K562 (cell line): ENCODE data around the gene RNF17. TPM values are rescaled to one million over a fixed set of nuclear protein-coding genes. Genes with fewer than 3 reads are reported as not detected.

Source experiments
- ARNT ChIP-seq, 2 experiments: fragments of 450-650 bp; IDR thresholded peaks; 2 replicates each; pipeline ENCODE4 v1.6.1; 2016; ENCODE audit warnings: mild to moderate bottlenecking in 1 of 2
- FOXM1 ChIP-seq, 2 experiments: fragments of 450-650 bp in 1 of 2; sonication (generic) in 1 of 2; formaldehyde crosslinking in 1 of 2; IDR thresholded peaks; 2 replicates each; pipeline versions ENCODE4 v1.6.1 to v1.9.0; 2017 to 2022; ENCODE audit warnings: low read depth in 2 of 2, mild to moderate bottlenecking in 2 of 2, missing genetic modification reagents in 1 of 2, moderate library complexity in 1 of 2
- HNRNPK ChIP-seq: fragments of 200-400 bp; formaldehyde crosslinking; IDR thresholded peaks from one replicate; pipeline ENCODE4 v1.6.1; 2018; ENCODE audit warnings: mild to moderate bottlenecking, low read depth, low read length; ENCODE audit not compliant: poor library complexity, severe bottlenecking
- MBD2 ChIP-seq: sonication (generic); IDR thresholded peaks from 2 replicates; pipeline ENCODE4 v1.6.1; 2016; ENCODE audit warnings: low read depth, borderline replicate concordance
- PCBP2 ChIP-seq: fragments of 200-400 bp; formaldehyde crosslinking; IDR thresholded peaks from 2 replicates; pipeline ENCODE4 v1.6.1; 2018; ENCODE audit warnings: low read length, low read depth, mild to moderate bottlenecking, moderate library complexity; ENCODE audit not compliant: poor library complexity, severe bottlenecking
- RERE ChIP-seq: sonication (generic); formaldehyde crosslinking; IDR thresholded peaks from 2 replicates; pipeline ENCODE4 v1.8.0; 2023; ENCODE audit warnings: missing genetic modification reagents, mild to moderate bottlenecking, borderline replicate concordance
- STAT5B ChIP-seq: fragments of 250-450 bp; sonication (Bioruptor Pico); IDR thresholded peaks from 2 replicates; pipeline ENCODE4 v1.8.0; 2021; ENCODE audit warnings: mild to moderate bottlenecking, inconsistent platforms
- TAF15 ChIP-seq: fragments of 200-400 bp; formaldehyde crosslinking; IDR thresholded peaks from 2 replicates; pipeline ENCODE4 v1.6.1; 2017; ENCODE audit warnings: mild to moderate bottlenecking, low read depth, low read length, moderate library complexity
- TCF7L2 ChIP-seq: fragments of 150-350 bp; IDR thresholded peaks from 2 replicates; pipeline ENCODE4 v1.6.1; 2016; ENCODE audit warnings: low read depth, mild to moderate bottlenecking, low read length, moderate library complexity
- ZBTB33 ChIP-seq: sonication (generic); formaldehyde crosslinking; IDR thresholded peaks from 2 replicates; pipeline ENCODE4 v1.8.1; 2023; ENCODE audit warnings: mild to moderate bottlenecking, missing genetic modification reagents
- ZNF140 ChIP-seq: fragments of 250-450 bp; sonication (Bioruptor Pico); IDR thresholded peaks from 2 replicates; pipeline ENCODE4 v1.8.0; 2021; ENCODE audit warnings: moderate library complexity, mild to moderate bottlenecking, inconsistent platforms
- ZNF785 ChIP-seq: fragments of 250-450 bp; sonication (Bioruptor Pico); IDR thresholded peaks from 2 replicates; pipeline ENCODE4 v1.4.0; 2020; ENCODE audit warnings: mild to moderate bottlenecking
- polyA plus RNA-seq, 8 experiments: library from polyadenylated mRNA; depleted of rRNA in 4 of 8; stranded (reverse) in 5 of 8; unstranded in 3 of 8; fragments of >200 nt; fragmentation: Nextera tagmentation in 2 of 8; fragmentation: Illumina TruSeq in 1 of 8; extraction: Ambion mirVana in 2 of 8; extraction: Trizol in 1 of 8; gene quantifications; 2 replicates each; pipeline versions ENCODE4 v1.2.1 to v1.2.3, GENCODE V29; 2011 to 2014; ENCODE audit warnings: inconsistent platforms in 1 of 8, missing spikeins in 1 of 8
- total RNA-seq, 7 experiments: library from RNA; depleted of rRNA in 6 of 7; stranded (reverse); fragments of >200 nt in 6 of 7; fragmentation: Illumina TruSeq in 2 of 7; extraction: Trizol in 2 of 7; gene quantifications; 2 replicates each; pipeline versions ENCODE4 v1.2.1 to v1.2.3, GENCODE V29; 2011 to 2021; ENCODE audit warnings: low replicate concordance in 1 of 7
- TF ChIP-seq, protein P1 (sequence below): sonication (generic); formaldehyde crosslinking; IDR thresholded peaks from 2 replicates; pipeline ENCODE4 v1.8.0; 2022; ENCODE audit warnings: mild to moderate bottlenecking, missing genetic modification reagents

Gene RNF17
- total and polyA plus RNA-seq, 9 of the 15 experiments (the other 6 are each of a cell fraction or from before 2014, with no cell fraction given): 0.11 to 0.90 (median 0.58) TPM

- TF ChIP-seq RERE (CRISPR knock-in tag): no peak
- TF ChIP-seq MBD2: no peak
- TF ChIP-seq ZNF785 (CRISPR knock-in tag): no peak
- TF ChIP-seq, protein P1, sequence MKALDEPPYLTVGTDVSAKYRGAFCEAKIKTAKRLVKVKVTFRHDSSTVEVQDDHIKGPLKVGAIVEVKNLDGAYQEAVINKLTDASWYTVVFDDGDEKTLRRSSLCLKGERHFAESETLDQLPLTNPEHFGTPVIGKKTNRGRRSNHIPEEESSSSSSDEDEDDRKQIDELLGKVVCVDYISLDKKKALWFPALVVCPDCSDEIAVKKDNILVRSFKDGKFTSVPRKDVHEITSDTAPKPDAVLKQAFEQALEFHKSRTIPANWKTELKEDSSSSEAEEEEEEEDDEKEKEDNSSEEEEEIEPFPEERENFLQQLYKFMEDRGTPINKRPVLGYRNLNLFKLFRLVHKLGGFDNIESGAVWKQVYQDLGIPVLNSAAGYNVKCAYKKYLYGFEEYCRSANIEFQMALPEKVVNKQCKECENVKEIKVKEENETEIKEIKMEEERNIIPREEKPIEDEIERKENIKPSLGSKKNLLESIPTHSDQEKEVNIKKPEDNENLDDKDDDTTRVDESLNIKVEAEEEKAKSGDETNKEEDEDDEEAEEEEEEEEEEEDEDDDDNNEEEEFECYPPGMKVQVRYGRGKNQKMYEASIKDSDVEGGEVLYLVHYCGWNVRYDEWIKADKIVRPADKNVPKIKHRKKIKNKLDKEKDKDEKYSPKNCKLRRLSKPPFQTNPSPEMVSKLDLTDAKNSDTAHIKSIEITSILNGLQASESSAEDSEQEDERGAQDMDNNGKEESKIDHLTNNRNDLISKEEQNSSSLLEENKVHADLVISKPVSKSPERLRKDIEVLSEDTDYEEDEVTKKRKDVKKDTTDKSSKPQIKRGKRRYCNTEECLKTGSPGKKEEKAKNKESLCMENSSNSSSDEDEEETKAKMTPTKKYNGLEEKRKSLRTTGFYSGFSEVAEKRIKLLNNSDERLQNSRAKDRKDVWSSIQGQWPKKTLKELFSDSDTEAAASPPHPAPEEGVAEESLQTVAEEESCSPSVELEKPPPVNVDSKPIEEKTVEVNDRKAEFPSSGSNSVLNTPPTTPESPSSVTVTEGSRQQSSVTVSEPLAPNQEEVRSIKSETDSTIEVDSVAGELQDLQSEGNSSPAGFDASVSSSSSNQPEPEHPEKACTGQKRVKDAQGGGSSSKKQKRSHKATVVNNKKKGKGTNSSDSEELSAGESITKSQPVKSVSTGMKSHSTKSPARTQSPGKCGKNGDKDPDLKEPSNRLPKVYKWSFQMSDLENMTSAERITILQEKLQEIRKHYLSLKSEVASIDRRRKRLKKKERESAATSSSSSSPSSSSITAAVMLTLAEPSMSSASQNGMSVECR (CRISPR knock-in tag): no peak
- no peak for TF ChIP-seq HNRNPK
- TF ChIP-seq FOXM1 (IDR thresholded peaks at IDR 0.05; ENCODE audit: low read depth): no peak
- TF ChIP-seq FOXM1 (CRISPR knock-in tag; IDR thresholded peaks at IDR 0.05; ENCODE audit: low read depth): no peak
- no peak for TF ChIP-seq TCF7L2
- no peak for TF ChIP-seq ZBTB33 (CRISPR knock-in tag)
- TF ChIP-seq ZNF140 (CRISPR knock-in tag): no peak
- no peak for TF ChIP-seq PCBP2
- TF ChIP-seq STAT5B (CRISPR knock-in tag): no peak
- TF ChIP-seq TAF15: no peak
- no peak for TF ChIP-seq ARNT (IDR thresholded peaks at IDR 0.05)
Observed at GRCh38 chr13:24746618-24747247, 17.2 kb upstream of the RNF17 start (continued).
